Right lobe of liver (tissue), 6 donors: ENCODE measurements around the gene RIT2. TPM values are rescaled to one million over a fixed set of nuclear protein-coding genes. Genes with fewer than 3 reads are reported as not detected.

Experiments
- ATAC-seq, 4 donors: fragments of 200-7000 bp; cut with Tn5 transposase; one replicate each; pipeline ENCODE4 v1.9.1; 2020; ENCODE audit warnings: mild to moderate bottlenecking in 4 of 4, moderate library complexity in 4 of 4
- DNase-seq, 3 donors: peaks; one replicate each; pipeline ENCODE4 v3.0.0-alpha.2; 2020
- H3K27ac ChIP-seq, 3 donors: fragments of 200-600 bp; one replicate each; pipeline ENCODE4 v1.8.0; 2022
- H3K27me3 ChIP-seq, 2 donors: fragments of 200-600 bp; one replicate each; pipeline ENCODE4 v1.8.0; 2022
- H3K36me3 ChIP-seq, 4 donors: fragments of 200-600 bp; sonication (generic) in 1 of 4; one replicate each; pipeline versions ENCODE4 v1.5.1 to v1.8.0; 2017 to 2022; ENCODE audit warnings: control low read depth in 1 of 4
- H3K4me1 ChIP-seq, 4 donors: fragments of 200-600 bp; sonication (generic) in 1 of 4; one replicate each; pipeline versions ENCODE4 v1.5.1 to v1.8.0; 2017 to 2022; ENCODE audit warnings: control low read depth in 1 of 4
- H3K4me3 ChIP-seq, 3 donors: fragments of 200-600 bp; one replicate each; pipeline ENCODE4 v1.8.0; 2022
- H3K9me3 ChIP-seq, 4 donors: fragments of 200-600 bp; sonication (generic) in 1 of 4; one replicate each; pipeline versions ENCODE4 v1.5.1 to v1.8.0; 2017 to 2022; ENCODE audit warnings: control low read depth in 1 of 4
- POLR2A ChIP-seq: fragments of 450-650 bp; IDR thresholded peaks from one replicate; pipeline ENCODE4 v1.6.1; 2017; ENCODE audit warnings: antibody characterized with exemption, mild to moderate bottlenecking
- WGBS: methylation state at CpG from one replicate; pipeline ENCODE4 v1.1.6; 2018; ENCODE audit warnings: low coverage, low lambda C conversion rate; ENCODE audit not compliant: insufficient coverage; ENCODE audit errors: missing lambda C conversion rate; 5-methylcytosine and 5-hydroxymethylcytosine counted together
- intact Hi-C, 2 donors: fragments of 100-400 bp; cut with DNase I; formaldehyde crosslinking; loops; one replicate each; pipeline versions ENCODE4 v1.11.2 to v1.14.1; 2022
- total RNA-seq, 6 experiments: library from RNA; depleted of rRNA in 2 of 6; stranded (reverse); fragments of >200 nt in 2 of 6; fragmentation: NEBNext Ultra II Directional in 3 of 6; extraction: Animal tissue kit (Norgen Biotek cat#: 25700) in 3 of 6; gene quantifications; one replicate each; pipeline versions ENCODE4 v1.1.0 to v1.2.4, GENCODE V29; 2016 to 2023
- TF ChIP-seq, protein P1 (sequence below), 4 donors: fragments of 200-600 bp in 3 of 4; fragments of 450-650 bp in 1 of 4; IDR thresholded peaks; one replicate each; pipeline versions ENCODE4 v1.5.1 to v1.8.0; 2016 to 2022; ENCODE audit warnings: antibody characterized with exemption in 4 of 4, mild to moderate bottlenecking in 2 of 4
- donor health status: DM: no; HTN: yes; CAD: no.
- donor health status: DM: no; HTN: no; CAD: no.
- donor health status: DM: no; HTN: no; CAD: no.
- donor health status: DM: no; HTN: yes; CAD: no.
- donor health status: DM: no; HTN: yes; CAD: no.

The RIT2 gene
- total RNA-seq, 6 experiments from 2014 or later: not detected

DNA sequence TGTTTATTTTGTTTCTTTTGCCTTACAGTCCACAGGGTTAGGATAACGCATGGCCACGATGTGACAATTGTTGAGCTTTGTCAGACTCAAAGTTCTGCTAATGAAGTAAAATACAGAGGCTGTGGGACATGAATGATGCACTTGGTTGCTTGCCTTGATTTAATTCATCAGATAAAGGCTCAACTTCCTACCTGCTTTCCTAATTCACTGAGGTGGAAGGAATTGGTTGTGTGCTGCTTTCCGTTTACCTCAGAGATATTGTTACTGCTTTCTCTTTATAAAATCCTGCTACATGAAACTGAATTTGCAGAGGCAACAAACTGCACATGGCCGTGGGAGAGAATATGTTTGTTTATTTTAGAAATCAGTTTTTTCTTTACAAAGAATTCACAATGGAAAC lies 6.6 kb downstream of the RIT2 start:
- intact Hi-C loops: loop anchor here in 1 of 2 donors (10.0 kb wide), 1 partner anchor 66 kb away; no protein-coding TSS in a partner anchor
- 43% methylated on average over 4 of the region's 4 CpGs for WGBS
- H3K36me3 ChIP-seq: no peaks in the 10 kb centered on the region
- H3K4me3 ChIP-seq: no peak overlapping the region
- no peaks in the 10 kb centered on the region for H3K27me3 ChIP-seq
- DNase-seq: no peak
- ATAC-seq: no peak
- no peak for TF ChIP-seq POLR2A
- TF ChIP-seq, protein P1, sequence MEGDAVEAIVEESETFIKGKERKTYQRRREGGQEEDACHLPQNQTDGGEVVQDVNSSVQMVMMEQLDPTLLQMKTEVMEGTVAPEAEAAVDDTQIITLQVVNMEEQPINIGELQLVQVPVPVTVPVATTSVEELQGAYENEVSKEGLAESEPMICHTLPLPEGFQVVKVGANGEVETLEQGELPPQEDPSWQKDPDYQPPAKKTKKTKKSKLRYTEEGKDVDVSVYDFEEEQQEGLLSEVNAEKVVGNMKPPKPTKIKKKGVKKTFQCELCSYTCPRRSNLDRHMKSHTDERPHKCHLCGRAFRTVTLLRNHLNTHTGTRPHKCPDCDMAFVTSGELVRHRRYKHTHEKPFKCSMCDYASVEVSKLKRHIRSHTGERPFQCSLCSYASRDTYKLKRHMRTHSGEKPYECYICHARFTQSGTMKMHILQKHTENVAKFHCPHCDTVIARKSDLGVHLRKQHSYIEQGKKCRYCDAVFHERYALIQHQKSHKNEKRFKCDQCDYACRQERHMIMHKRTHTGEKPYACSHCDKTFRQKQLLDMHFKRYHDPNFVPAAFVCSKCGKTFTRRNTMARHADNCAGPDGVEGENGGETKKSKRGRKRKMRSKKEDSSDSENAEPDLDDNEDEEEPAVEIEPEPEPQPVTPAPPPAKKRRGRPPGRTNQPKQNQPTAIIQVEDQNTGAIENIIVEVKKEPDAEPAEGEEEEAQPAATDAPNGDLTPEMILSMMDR (IDR thresholded peaks at IDR 0.05): no peak
- H3K4me1 ChIP-seq: no peaks in the 10 kb centered on the region
- H3K27ac ChIP-seq: no peak overlapping the region
- no peaks in the 10 kb centered on the region for H3K9me3 ChIP-seq

DNA sequence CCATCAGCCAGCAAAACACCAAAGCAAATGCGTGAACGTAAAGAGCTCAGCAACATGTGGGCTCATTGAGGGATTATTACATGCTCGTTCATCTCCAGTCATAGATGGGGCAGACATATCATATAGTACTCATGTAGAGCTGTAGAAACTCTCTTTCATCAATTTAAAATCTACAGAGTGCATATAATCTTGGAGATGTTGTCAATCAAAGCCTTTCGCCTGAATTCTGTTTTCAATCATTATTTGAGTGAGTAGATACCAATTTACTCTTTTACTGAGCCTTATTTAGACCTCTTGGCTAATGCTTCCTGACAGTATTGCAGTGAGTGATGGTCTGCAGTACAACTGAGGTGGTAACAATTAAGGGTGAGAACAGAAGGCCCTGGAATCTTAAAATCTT lies 7.0 kb downstream of the RIT2 start:
- H3K9me3 ChIP-seq: no peaks in the 10 kb centered on the region
- H3K27ac ChIP-seq: no peak overlapping the region
- TF ChIP-seq, protein P1 (IDR thresholded peaks at IDR 0.05): no peak
- TF ChIP-seq POLR2A: no peak
- no peak overlapping the region for H3K4me3 ChIP-seq
- H3K36me3 ChIP-seq: no peaks in the 10 kb centered on the region
- ATAC-seq: no peak
- no peaks in the 10 kb centered on the region for H3K4me1 ChIP-seq
- 86% methylated on average over 4 of the region's 4 CpGs for WGBS
- no peaks in the 10 kb centered on the region for H3K27me3 ChIP-seq
- no peak for DNase-seq
- intact Hi-C loops: loop anchor here in 1 of 2 donors (10.0 kb wide), 1 partner anchor 66 kb away; no protein-coding TSS in a partner anchor

DNA sequence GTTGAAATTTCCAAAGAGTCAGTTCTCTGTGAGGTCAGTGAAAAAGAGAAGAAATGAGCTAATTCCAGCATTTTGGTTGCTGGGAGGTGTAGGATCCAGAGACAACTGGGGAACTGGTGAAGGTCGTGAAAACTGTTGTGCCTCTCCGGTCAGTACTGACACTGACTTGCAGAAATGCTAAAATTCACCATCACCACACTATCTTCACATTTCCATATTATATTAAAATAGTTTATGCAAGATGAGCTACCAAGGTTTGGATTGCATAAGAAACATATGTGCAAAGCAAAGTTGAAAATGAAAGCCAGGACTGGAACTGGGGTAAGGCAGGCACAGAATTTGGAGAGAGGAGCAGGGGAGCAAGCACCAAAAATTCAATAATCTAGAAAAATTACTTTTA lies 21.8 kb downstream of the RIT2 start:
- Histone ChIP-seq H3K36me3 (no peaks in the 10 kb centered on the region), H3K4me3 (no peak overlapping the region), H3K9me3 (no peaks in the 10 kb centered on the region), H3K27me3 (no peaks in the 10 kb centered on the region), H3K27ac (no peak overlapping the region), H3K4me1 (no peaks in the 10 kb centered on the region)
- TF ChIP-seq, protein P1 (IDR thresholded peaks at IDR 0.05): no peak
- no peak for TF ChIP-seq POLR2A
- DNase-seq (no peak), ATAC-seq (no peak)
- 81% methylated on average over 2 of the region's 2 CpGs for WGBS
- intact Hi-C loops: no loop called here

DNA sequence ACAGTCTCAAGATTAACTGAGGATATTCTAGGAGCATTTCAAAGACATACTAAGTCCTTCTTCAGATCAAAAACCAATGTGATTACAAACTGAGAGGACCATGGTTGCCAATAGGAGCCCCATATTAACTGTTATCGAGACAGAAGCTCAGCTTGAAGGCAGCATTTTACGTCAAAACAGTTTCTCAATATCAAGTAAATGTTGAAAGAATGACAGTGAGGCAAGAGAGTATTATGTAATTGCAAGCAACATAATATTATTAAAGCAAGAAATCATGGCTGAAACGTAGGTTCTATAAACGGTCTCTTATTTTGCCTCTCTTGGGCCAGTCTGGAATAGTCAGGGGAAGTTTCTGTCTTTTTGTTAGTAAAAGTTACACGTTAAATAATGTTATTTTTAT lies 22.9 kb downstream of the RIT2 start:
- DNase-seq (no peak), ATAC-seq (no peak)
- H3K9me3 ChIP-seq: no peaks in the 10 kb centered on the region
- 45% methylated on average over 5 of the region's 5 CpGs for WGBS
- no peaks in the 10 kb centered on the region for H3K27me3 ChIP-seq
- H3K4me1 ChIP-seq: no peaks in the 10 kb centered on the region
- H3K27ac ChIP-seq: no peak overlapping the region
- TF ChIP-seq POLR2A: no peak
- TF ChIP-seq, protein P1 (IDR thresholded peaks at IDR 0.05): no peak
- H3K4me3 ChIP-seq: no peak overlapping the region
- intact Hi-C loops: no loop called here
- H3K36me3 ChIP-seq: no peaks in the 10 kb centered on the region

DNA sequence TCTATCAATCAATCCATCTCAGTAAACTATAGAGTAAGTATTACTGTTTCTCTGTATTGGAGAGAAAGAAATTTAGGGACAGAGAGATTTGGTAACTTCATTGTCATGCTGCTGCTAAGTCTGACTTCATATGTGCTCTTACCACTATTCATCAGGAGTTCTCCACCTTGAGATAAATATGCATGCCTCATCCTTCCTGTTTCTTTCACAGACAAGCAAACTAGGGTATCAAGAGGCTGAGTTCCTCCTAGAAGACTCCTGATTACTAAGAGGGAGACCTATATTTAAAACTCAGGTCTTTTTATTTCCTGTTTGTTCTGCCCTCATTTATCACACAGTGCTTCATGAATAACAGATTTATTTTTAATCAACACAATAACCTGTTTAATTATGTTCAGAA lies 34.1 kb downstream of the RIT2 start:
- DNase-seq (no peak), ATAC-seq (no peak)
- Histone ChIP-seq H3K4me1 (no peaks in the 10 kb centered on the region), H3K27ac (no peak overlapping the region), H3K4me3 (no peak overlapping the region), H3K27me3 (no peaks in the 10 kb centered on the region), H3K36me3 (no peaks in the 10 kb centered on the region), H3K9me3 (no peaks in the 10 kb centered on the region)
- TF ChIP-seq, protein P1 (IDR thresholded peaks at IDR 0.05): no peak
- TF ChIP-seq POLR2A: no peak
- intact Hi-C loops: no loop called here
